GM23338 (cell line): ENCODE data around the gene TMIGD2. TPM values are rescaled to one million over a fixed set of nuclear protein-coding genes. Genes with fewer than 3 reads are reported as not detected.
A peak's percentile ranks its signal among the peaks of the same experiment; 100 is the strongest.

ENCODE experiments used
- ATAC-seq: fragments of 200-7000 bp; cut with Tn5 transposase; 3 replicates; pipeline ENCODE4 v1.9.1; 2020
- DNase-seq: peaks from one replicate; pipeline ENCODE4 v3.0.0-alpha.2; 2015; ENCODE audit warnings: low spot score
- H2AFZ ChIP-seq: fragments of 200-600 bp; sonication (generic); 2 replicates; pipeline ENCODE4 v1.8.0; 2016; ENCODE audit warnings: antibody characterized with exemption, mild to moderate bottlenecking, moderate library complexity
- H3F3A ChIP-seq: fragments of 200-600 bp; sonication (generic); replicated peaks from 2 replicates; pipeline ENCODE4 v1.8.0; 2017; ENCODE audit warnings: antibody characterized with exemption, mixed run types, low read depth
- H3K27ac ChIP-seq: fragments of 200-600 bp; sonication (generic); 2 replicates; pipeline ENCODE4 v1.6.1; 2016; ENCODE audit warnings: low read depth
- H3K27me3 ChIP-seq: fragments of 200-600 bp; sonication (generic); 2 replicates; pipeline ENCODE4 v1.8.0; 2016; ENCODE audit warnings: mild to moderate bottlenecking, mixed run types, moderate library complexity; ENCODE audit not compliant: insufficient read depth
- H3K36me3 ChIP-seq: fragments of 200-600 bp; sonication (generic); 2 replicates; pipeline ENCODE4 v1.8.0; 2016; ENCODE audit warnings: mild to moderate bottlenecking; ENCODE audit not compliant: insufficient read depth
- H3K4me1 ChIP-seq: fragments of 200-600 bp; sonication (generic); 2 replicates; pipeline ENCODE4 v1.8.0; 2016; ENCODE audit warnings: mild to moderate bottlenecking, moderate library complexity; ENCODE audit not compliant: insufficient read depth
- H3K4me2 ChIP-seq: fragments of 200-600 bp; sonication (generic); 2 replicates; pipeline ENCODE4 v1.7.1; 2017; ENCODE audit warnings: mixed run types
- H3K4me3 ChIP-seq: fragments of 200-600 bp; sonication (generic); 2 replicates; pipeline ENCODE4 v1.6.1; 2016; ENCODE audit warnings: mixed run types
- H3K79me2 ChIP-seq: fragments of 200-600 bp; sonication (generic); replicated peaks from 2 replicates; pipeline ENCODE4 v1.8.0; 2017; ENCODE audit warnings: mild to moderate bottlenecking; ENCODE audit not compliant: insufficient read depth
- H3K9me2 ChIP-seq: fragments of 200-600 bp; sonication (generic); 2 replicates; pipeline ENCODE4 v1.8.0; 2017; ENCODE audit not compliant: insufficient read depth
- H4K20me1 ChIP-seq: fragments of 200-600 bp; sonication (generic); replicated peaks from 2 replicates; pipeline ENCODE4 v1.8.0; 2017; ENCODE audit warnings: mild to moderate bottlenecking; ENCODE audit not compliant: insufficient read depth
- H3K27ac Mint-ChIP-seq: 2 replicates; pipeline ENCODE4 v1.8.0; 2020; ENCODE audit warnings: inconsistent platforms, mild to moderate bottlenecking, moderate library complexity, mixed read lengths
- H3K27me3 Mint-ChIP-seq: 3 replicates; pipeline ENCODE4 v1.8.0; 2022; ENCODE audit warnings: low read depth, mild to moderate bottlenecking, moderate library complexity, mixed read lengths, inconsistent platforms; ENCODE audit not compliant: insufficient read depth, poor library complexity
- H3K36me3 Mint-ChIP-seq: 3 replicates; pipeline ENCODE4 v1.8.0; 2021; ENCODE audit warnings: low read depth, mild to moderate bottlenecking, inconsistent platforms, moderate library complexity, mixed read lengths
- H3K4me1 Mint-ChIP-seq: 3 replicates; pipeline ENCODE4 v1.8.0; 2020; ENCODE audit warnings: mild to moderate bottlenecking, inconsistent platforms, mixed read lengths
- H3K4me3 Mint-ChIP-seq: 3 replicates; pipeline ENCODE4 v1.8.0; 2021; ENCODE audit warnings: moderate library complexity, mild to moderate bottlenecking, inconsistent platforms, mixed read lengths
- H3K9me3 Mint-ChIP-seq: 3 replicates; pipeline ENCODE4 v1.8.0; 2020; ENCODE audit warnings: moderate library complexity, mild to moderate bottlenecking, inconsistent platforms, mixed read lengths
- CREB1 ChIP-seq: fragments of 250-450 bp; sonication (Bioruptor Pico); IDR thresholded peaks from 2 replicates; pipeline ENCODE4 v1.5.0; 2020; ENCODE audit warnings: low read depth, mild to moderate bottlenecking, moderate library complexity
- EZH2 ChIP-seq: fragments of 200-600 bp; sonication (generic); IDR thresholded peaks from one replicate; pipeline ENCODE4 v1.8.0; 2017; ENCODE audit warnings: antibody characterized with exemption, mild to moderate bottlenecking, low read depth; ENCODE audit not compliant: unreplicated experiment
- JUNB ChIP-seq: IDR thresholded peaks from one replicate; pipeline ENCODE4 v1.6.1; 2016; ENCODE audit warnings: antibody characterized with exemption; ENCODE audit not compliant: unreplicated experiment
- NANOG ChIP-seq: IDR thresholded peaks from 2 replicates; pipeline ENCODE4 v1.6.1; 2016; ENCODE audit warnings: antibody characterized with exemption, borderline replicate concordance
- POLR2AphosphoS5 ChIP-seq: IDR thresholded peaks from 2 replicates; pipeline ENCODE4 v1.6.1; 2016; ENCODE audit warnings: antibody characterized with exemption, low read depth
- STAT1 ChIP-seq: IDR thresholded peaks from one replicate; pipeline ENCODE4 v1.6.1; 2016; ENCODE audit warnings: antibody characterized with exemption; ENCODE audit not compliant: unreplicated experiment
- ZNF114 ChIP-seq: fragments of 250-450 bp; sonication (Bioruptor Pico); IDR thresholded peaks from 2 replicates; pipeline ENCODE4 v1.5.0; 2020; ENCODE audit warnings: mild to moderate bottlenecking, moderate library complexity
- ZNF331 ChIP-seq: fragments of 250-450 bp; sonication (Bioruptor Pico); IDR thresholded peaks from 2 replicates; pipeline ENCODE4 v1.5.0; 2020; ENCODE audit warnings: low read depth, mild to moderate bottlenecking, moderate library complexity
- polyA plus RNA-seq: library from polyadenylated mRNA; unstranded; fragments of >200 nt; fragmentation: Nextera tagmentation; extraction: Ambion mirVana; gene quantifications from 2 replicates; pipeline ENCODE4 v1.2.1, GENCODE V29; 2016
- total RNA-seq: library from RNA; depleted of rRNA; stranded (reverse); fragments of >200 nt; shearing (Covaris generic); gene quantifications from 2 replicates; pipeline ENCODE4 v1.2.3, GENCODE V29; 2014
- TF ChIP-seq, protein P1 (sequence below): IDR thresholded peaks from 2 replicates; pipeline ENCODE4 v1.6.1; 2016; ENCODE audit warnings: antibody characterized with exemption
- TF ChIP-seq, protein P2 (sequence below), 2 experiments: fragments of 200-600 bp in 1 of 2; sonication (generic) in 1 of 2; conservative IDR thresholded peaks; 2 replicates each; pipeline versions ENCODE4 v1.5.1 to v1.6.1; 2016 to 2017; ENCODE audit warnings: antibody characterized with exemption in 2 of 2, low read depth in 2 of 2, mild to moderate bottlenecking in 2 of 2, moderate library complexity in 1 of 2
- TF ChIP-seq, protein P3 (sequence below): IDR thresholded peaks from one replicate; pipeline ENCODE4 v1.6.1; 2018; ENCODE audit warnings: antibody characterized with exemption; ENCODE audit not compliant: unreplicated experiment

TMIGD2 gene
- total and polyA plus RNA-seq, 2 experiments from 2014 or later, result 0.76 to 0.79 TPM

DNA sequence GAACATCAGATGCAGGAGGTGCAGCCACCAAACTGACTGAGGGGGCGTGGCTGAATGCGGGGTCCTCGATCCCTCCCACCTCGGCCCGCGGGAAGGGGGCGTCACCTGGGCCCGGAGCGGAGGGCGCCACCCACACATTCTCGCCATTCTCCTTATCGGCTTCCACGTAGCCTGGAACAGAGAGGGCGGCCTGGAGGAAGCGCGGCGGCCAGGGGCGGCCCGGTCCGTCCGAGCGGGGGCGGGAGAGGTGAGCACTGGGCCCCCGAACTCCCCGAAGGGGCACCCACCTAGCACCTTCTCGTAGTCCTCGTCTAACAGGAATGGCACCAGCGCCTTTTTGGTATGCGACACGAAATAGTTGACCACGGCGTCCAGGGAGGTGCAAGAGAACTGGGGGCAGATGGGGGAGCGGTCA is 24.7 kb upstream of the TMIGD2 start:
- Mint-ChIP-seq H3K4me1 (peaks cover 18% of the 10 kb centered on the region), H3K27ac (peak overlapping the region; percentile 96), H3K27me3 (peaks cover 30% of the 10 kb centered on the region), H3K4me3 (peak overlapping the region; percentile 82), H3K9me3 (no peaks in the 10 kb centered on the region), H3K36me3 (peaks cover 20% of the 10 kb centered on the region)
- H3K27me3 ChIP-seq, result no peaks in the 10 kb centered on the region
- peaks cover 6% of the 10 kb centered on the region; the same call in 1 of the 2 replicates for H3F3A ChIP-seq
- no peaks in the 10 kb centered on the region for H3K36me3 ChIP-seq
- peak overlapping the region; percentile 84; the same call in 1 of the 2 replicates for H3K27ac ChIP-seq
- H3K79me2 ChIP-seq, result no peaks in the 10 kb centered on the region
- ATAC-seq, result peak; percentile 24
- H4K20me1 ChIP-seq, result no peaks in the 10 kb centered on the region; the same call in 1 of the 2 replicates
- TF ChIP-seq ZNF331 (no peak), EZH2 (no peak), NANOG (no peak), ZNF114 (no peak), CREB1 (CRISPR knock-in tag) (peak; percentile 25; the same call in 1 of the 2 replicates), JUNB (no peak), STAT1 (no peak), POLR2AphosphoS5 (peak; percentile 50)
- TF ChIP-seq, protein P1, sequence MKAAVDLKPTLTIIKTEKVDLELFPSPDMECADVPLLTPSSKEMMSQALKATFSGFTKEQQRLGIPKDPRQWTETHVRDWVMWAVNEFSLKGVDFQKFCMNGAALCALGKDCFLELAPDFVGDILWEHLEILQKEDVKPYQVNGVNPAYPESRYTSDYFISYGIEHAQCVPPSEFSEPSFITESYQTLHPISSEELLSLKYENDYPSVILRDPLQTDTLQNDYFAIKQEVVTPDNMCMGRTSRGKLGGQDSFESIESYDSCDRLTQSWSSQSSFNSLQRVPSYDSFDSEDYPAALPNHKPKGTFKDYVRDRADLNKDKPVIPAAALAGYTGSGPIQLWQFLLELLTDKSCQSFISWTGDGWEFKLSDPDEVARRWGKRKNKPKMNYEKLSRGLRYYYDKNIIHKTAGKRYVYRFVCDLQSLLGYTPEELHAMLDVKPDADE, result no peak
- TF ChIP-seq, protein P2, sequence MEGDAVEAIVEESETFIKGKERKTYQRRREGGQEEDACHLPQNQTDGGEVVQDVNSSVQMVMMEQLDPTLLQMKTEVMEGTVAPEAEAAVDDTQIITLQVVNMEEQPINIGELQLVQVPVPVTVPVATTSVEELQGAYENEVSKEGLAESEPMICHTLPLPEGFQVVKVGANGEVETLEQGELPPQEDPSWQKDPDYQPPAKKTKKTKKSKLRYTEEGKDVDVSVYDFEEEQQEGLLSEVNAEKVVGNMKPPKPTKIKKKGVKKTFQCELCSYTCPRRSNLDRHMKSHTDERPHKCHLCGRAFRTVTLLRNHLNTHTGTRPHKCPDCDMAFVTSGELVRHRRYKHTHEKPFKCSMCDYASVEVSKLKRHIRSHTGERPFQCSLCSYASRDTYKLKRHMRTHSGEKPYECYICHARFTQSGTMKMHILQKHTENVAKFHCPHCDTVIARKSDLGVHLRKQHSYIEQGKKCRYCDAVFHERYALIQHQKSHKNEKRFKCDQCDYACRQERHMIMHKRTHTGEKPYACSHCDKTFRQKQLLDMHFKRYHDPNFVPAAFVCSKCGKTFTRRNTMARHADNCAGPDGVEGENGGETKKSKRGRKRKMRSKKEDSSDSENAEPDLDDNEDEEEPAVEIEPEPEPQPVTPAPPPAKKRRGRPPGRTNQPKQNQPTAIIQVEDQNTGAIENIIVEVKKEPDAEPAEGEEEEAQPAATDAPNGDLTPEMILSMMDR (conservative IDR thresholded peaks at IDR 0.05; ENCODE audit: low read depth in 2 of 2), result no peak
- H3K4me3 ChIP-seq, result peak overlapping the region; percentile 77
- H3K4me2 ChIP-seq, result peak overlapping the region; percentile 95
- H3K9me2 ChIP-seq, result no peaks in the 10 kb centered on the region
- peaks cover 3% of the 10 kb centered on the region; the same call in 1 of the 2 replicates for H3K4me1 ChIP-seq
- peak overlapping the region; percentile 97 for H2AFZ ChIP-seq
- peak; percentile 94 for DNase-seq

DNA sequence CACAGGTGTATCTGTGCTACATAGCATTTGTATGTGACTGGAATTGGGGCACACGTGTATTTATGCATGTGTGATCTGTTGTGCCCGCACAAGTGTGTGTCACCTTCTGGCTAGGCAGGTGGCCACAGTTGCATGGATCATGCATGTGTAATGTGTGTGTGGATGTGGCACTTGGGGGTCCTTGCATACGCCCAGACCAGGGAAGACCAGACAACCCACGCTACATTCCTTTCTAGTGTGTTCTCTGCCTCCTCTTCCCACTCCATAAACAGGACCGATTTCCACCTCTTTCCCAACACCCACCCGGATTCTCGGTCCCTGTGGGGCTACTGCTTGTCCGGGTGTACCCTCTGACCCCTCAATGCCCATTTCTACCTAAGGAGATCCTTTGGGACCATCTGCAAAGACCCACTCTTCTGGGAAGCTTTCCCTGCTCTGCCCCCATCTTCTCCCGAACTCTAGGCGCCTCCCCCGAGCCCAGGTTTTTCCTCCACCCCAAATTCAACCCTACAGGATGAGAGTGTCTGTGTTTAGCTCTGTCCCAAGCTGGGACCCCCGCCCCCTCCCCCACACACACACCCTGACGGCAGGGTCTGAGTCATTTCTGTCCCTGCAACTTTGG is 24.1 kb upstream of the TMIGD2 start:
- DNase-seq, result no peak
- Mint-ChIP-seq H3K27ac (peak overlapping the region; percentile 72), H3K9me3 (0 out of 3 replicates have a peak, but pooled peaks cover 4% of the 10 kb centered on the region), H3K27me3 (peaks cover 30% of the 10 kb centered on the region), H3K4me3 (peak overlapping the region; percentile 82), H3K36me3 (peaks cover 25% of the 10 kb centered on the region), H3K4me1 (peaks cover 18% of the 10 kb centered on the region)
- Histone ChIP-seq H3K9me2 (no peaks in the 10 kb centered on the region), H3K4me3 (peak overlapping the region; percentile 77), H3K4me1 (peaks cover 3% of the 10 kb centered on the region; the same call in 1 of the 2 replicates), H4K20me1 (no peaks in the 10 kb centered on the region; the same call in 1 of the 2 replicates), H3K36me3 (no peaks in the 10 kb centered on the region), H3K4me2 (peak overlapping the region; percentile 95), H3K27me3 (no peaks in the 10 kb centered on the region), H3F3A (peaks cover 6% of the 10 kb centered on the region; the same call in 1 of the 2 replicates), H3K27ac (0 out of 2 replicates have a peak overlapping the region, but pooled peaks have one; percentile 45), H3K79me2 (no peaks in the 10 kb centered on the region), H2AFZ (no peak overlapping the region)
- no peak for ATAC-seq
- TF ChIP-seq, protein P2 (conservative IDR thresholded peaks at IDR 0.05; ENCODE audit: low read depth in 2 of 2), result no peak
- TF ChIP-seq, protein P3, sequence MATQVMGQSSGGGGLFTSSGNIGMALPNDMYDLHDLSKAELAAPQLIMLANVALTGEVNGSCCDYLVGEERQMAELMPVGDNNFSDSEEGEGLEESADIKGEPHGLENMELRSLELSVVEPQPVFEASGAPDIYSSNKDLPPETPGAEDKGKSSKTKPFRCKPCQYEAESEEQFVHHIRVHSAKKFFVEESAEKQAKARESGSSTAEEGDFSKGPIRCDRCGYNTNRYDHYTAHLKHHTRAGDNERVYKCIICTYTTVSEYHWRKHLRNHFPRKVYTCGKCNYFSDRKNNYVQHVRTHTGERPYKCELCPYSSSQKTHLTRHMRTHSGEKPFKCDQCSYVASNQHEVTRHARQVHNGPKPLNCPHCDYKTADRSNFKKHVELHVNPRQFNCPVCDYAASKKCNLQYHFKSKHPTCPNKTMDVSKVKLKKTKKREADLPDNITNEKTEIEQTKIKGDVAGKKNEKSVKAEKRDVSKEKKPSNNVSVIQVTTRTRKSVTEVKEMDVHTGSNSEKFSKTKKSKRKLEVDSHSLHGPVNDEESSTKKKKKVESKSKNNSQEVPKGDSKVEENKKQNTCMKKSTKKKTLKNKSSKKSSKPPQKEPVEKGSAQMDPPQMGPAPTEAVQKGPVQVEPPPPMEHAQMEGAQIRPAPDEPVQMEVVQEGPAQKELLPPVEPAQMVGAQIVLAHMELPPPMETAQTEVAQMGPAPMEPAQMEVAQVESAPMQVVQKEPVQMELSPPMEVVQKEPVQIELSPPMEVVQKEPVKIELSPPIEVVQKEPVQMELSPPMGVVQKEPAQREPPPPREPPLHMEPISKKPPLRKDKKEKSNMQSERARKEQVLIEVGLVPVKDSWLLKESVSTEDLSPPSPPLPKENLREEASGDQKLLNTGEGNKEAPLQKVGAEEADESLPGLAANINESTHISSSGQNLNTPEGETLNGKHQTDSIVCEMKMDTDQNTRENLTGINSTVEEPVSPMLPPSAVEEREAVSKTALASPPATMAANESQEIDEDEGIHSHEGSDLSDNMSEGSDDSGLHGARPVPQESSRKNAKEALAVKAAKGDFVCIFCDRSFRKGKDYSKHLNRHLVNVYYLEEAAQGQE, result no peak
